CD14-positive monocyte (primary cell): ENCODE measurements around the gene GLG1. TPM values are rescaled to one million over a fixed set of nuclear protein-coding genes. Genes with fewer than 3 reads are reported as not detected.
"Not testable (repeated sequence)": the region's sequence is repeated elsewhere in the genome, so short reads cannot be mapped to it uniquely, and the experiment has no call there.

Experiments
- DNase-seq, 3 donors: peaks; one replicate each; pipeline ENCODE4 v3.0.0-alpha.2; 2011 to 2022
- H2AFZ ChIP-seq: 2 replicates; pipeline ENCODE4 v1.6.0; 2012; ENCODE audit warnings: mild to moderate bottlenecking, low read depth, low read length, inconsistent platforms; ENCODE audit not compliant: insufficient read depth, poor library complexity, severe bottlenecking
- H3K27ac ChIP-seq, 2 donors: 1 replicate in 1 of 2; 2 replicates in 1 of 2; pipeline ENCODE4 v1.5.1; 2012 to 2013; ENCODE audit warnings: low read length in 2 of 2, control low read depth in 1 of 2, inconsistent platforms in 1 of 2, low read depth in 1 of 2, mild to moderate bottlenecking in 1 of 2
- H3K27me3 ChIP-seq, 2 donors: one replicate each; pipeline versions ENCODE4 v1.6.0 to v1.6.1; 2011 to 2013; ENCODE audit warnings: low read length in 2 of 2; ENCODE audit not compliant: control insufficient read depth in 2 of 2, insufficient read depth in 2 of 2
- H3K36me3 ChIP-seq, 2 donors: replicated peaks in 1 of 2; 1 replicate in 1 of 2; 2 replicates in 1 of 2; pipeline versions ENCODE4 v1.5.1 to v1.6.1; 2012 to 2013; ENCODE audit warnings: low read length in 2 of 2, control low read depth in 1 of 2, inconsistent platforms in 1 of 2, mild to moderate bottlenecking in 1 of 2; ENCODE audit not compliant: insufficient read depth in 2 of 2, control insufficient read depth in 1 of 2
- H3K4me1 ChIP-seq, 2 donors: 1 replicate in 1 of 2; 2 replicates in 1 of 2; pipeline versions ENCODE4 v1.5.1 to v1.6.1; 2012 to 2013; ENCODE audit warnings: low read length in 2 of 2, control low read depth in 1 of 2, inconsistent platforms in 1 of 2, mild to moderate bottlenecking in 1 of 2, moderate library complexity in 1 of 2; ENCODE audit not compliant: insufficient read depth in 2 of 2, control insufficient read depth in 1 of 2
- H3K4me2 ChIP-seq: replicated peaks from 2 replicates; pipeline ENCODE3; 2012; ENCODE audit warnings: low read length, moderate library complexity, mild to moderate bottlenecking; ENCODE audit not compliant: poor library complexity, severe bottlenecking; ENCODE audit errors: extremely low read depth
- H3K4me3 ChIP-seq, 3 experiments: fragments of 200-600 bp in 1 of 3; sonication (generic) in 1 of 3; replicated peaks in 1 of 3; 1 replicate in 2 of 3; 2 replicates in 1 of 3; pipeline ENCODE4 v1.5.1; 2011 to 2013; ENCODE audit warnings: low read length in 3 of 3, mild to moderate bottlenecking in 3 of 3, control low read depth in 2 of 3, low read depth in 2 of 3, inconsistent platforms in 1 of 3, moderate library complexity in 1 of 3
- H3K79me2 ChIP-seq: 2 replicates; pipeline ENCODE4 v1.6.0; 2012; ENCODE audit warnings: mild to moderate bottlenecking, control low read depth, inconsistent platforms, low read length, moderate library complexity; ENCODE audit not compliant: insufficient read depth
- H3K9ac ChIP-seq: 2 replicates; pipeline ENCODE4 v1.6.0; 2017; ENCODE audit warnings: low read length, mild to moderate bottlenecking; ENCODE audit not compliant: insufficient read depth, poor library complexity, severe bottlenecking
- H3K9me3 ChIP-seq, 2 donors: replicated peaks in 1 of 2; 1 replicate in 1 of 2; 2 replicates in 1 of 2; pipeline versions ENCODE4 v1.5.1 to v1.6.1; 2012 to 2013; ENCODE audit warnings: low read length in 2 of 2, control low read depth in 1 of 2; ENCODE audit not compliant: control insufficient read depth in 1 of 2, insufficient read depth in 1 of 2
- H4K20me1 ChIP-seq: 2 replicates; pipeline ENCODE4 v1.6.0; 2012; ENCODE audit warnings: mild to moderate bottlenecking, low read length, control low read depth, moderate library complexity; ENCODE audit not compliant: insufficient read depth
- H3K27ac Mint-ChIP-seq, 7 donors: one replicate each; pipeline ENCODE4 v1.8.0; 2020; ENCODE audit warnings: mild to moderate bottlenecking in 7 of 7, mixed read lengths in 7 of 7, moderate library complexity in 6 of 7, inconsistent platforms in 2 of 7
- H3K27me3 Mint-ChIP-seq, 3 donors: one replicate each; pipeline ENCODE4 v1.8.0; 2021 to 2022; ENCODE audit warnings: low read depth in 3 of 3, mild to moderate bottlenecking in 3 of 3, mixed read lengths in 3 of 3, moderate library complexity in 3 of 3, inconsistent platforms in 1 of 3
- H3K36me3 Mint-ChIP-seq, 2 donors: one replicate each; pipeline ENCODE4 v1.8.0; 2020; ENCODE audit warnings: mixed read lengths in 2 of 2, inconsistent platforms in 1 of 2, mild to moderate bottlenecking in 1 of 2
- H3K4me1 Mint-ChIP-seq: one replicate; pipeline ENCODE4 v1.8.0; 2020; ENCODE audit warnings: mild to moderate bottlenecking, mixed read lengths
- H3K4me3 Mint-ChIP-seq, 2 donors: one replicate each; pipeline ENCODE4 v1.8.0; 2020; ENCODE audit warnings: mild to moderate bottlenecking in 2 of 2, mixed read lengths in 2 of 2, moderate library complexity in 1 of 2
- H3K9me3 Mint-ChIP-seq, 7 donors: one replicate each; pipeline ENCODE4 v1.8.0; 2020 to 2022; ENCODE audit warnings: mixed read lengths in 7 of 7, mild to moderate bottlenecking in 6 of 7, moderate library complexity in 6 of 7, inconsistent platforms in 2 of 7
- WGBS: methylation state at CpG from one replicate; pipeline ENCODE4 v1.1.5; 2013; ENCODE audit warnings: missing lambda C conversion rate; ENCODE audit not compliant: insufficient coverage; 5-methylcytosine and 5-hydroxymethylcytosine counted together
- intact Hi-C, 2 donors: fragments of 100-400 bp; cut with micrococcal nuclease; formaldehyde crosslinking; loops; one replicate each; pipeline versions ENCODE4 v1.15.0 to v1.15.1; 2023
- polyA plus RNA-seq, 3 donors: library from polyadenylated mRNA; depleted of rRNA in 1 of 3; unstranded in 2 of 3; stranded (reverse) in 1 of 3; fragments of 300-500 nt in 2 of 3; fragments of >200 nt in 1 of 3; fragmentation: Illumina TruSeq in 2 of 3; gene quantifications; 1 replicate in 2 of 3; 2 replicates in 1 of 3; pipeline ENCODE4 v1.2.3, GENCODE V29; 2012 to 2021
- TF ChIP-seq, protein P1 (sequence below): fragments of 200-600 bp; IDR thresholded peaks from one replicate; pipeline ENCODE4 v1.8.0; 2022; ENCODE audit warnings: antibody characterized with exemption, mild to moderate bottlenecking

GLG1 gene
- polyA plus RNA-seq, 3 donors, result 40.3 to 69.1 (median 51.1) TPM

DNA sequence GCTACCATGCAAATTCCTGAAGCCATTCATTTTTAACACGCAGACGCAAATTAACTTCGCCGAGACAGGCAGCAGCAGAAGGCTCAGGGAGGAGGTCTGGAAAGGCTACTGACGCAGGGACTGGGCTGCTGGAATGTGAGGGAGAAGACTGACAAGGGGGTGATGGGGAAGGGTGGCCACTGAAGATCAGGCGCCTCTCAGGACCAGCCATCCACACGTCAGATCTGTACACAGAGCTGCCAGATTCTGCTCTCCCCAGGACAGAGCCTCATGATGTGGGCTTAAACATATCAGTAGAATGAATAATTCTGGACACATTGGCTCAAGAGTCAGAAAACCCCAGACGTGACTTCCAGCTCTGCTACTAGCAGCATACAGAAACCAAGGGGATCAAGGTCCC lies 160.0 kb downstream of the GLG1 start:
- Histone ChIP-seq H3K79me2 (no peaks in the 10 kb centered on the region), H3K9me3 (no peaks in the 10 kb centered on the region), H3K27ac (no peak overlapping the region), H3K9ac (no peak overlapping the region), H3K4me1 (peaks cover 26 to 30% of the 10 kb centered on the region in 2 donors), H3K4me2 (no peak overlapping the region), H4K20me1 (no peaks in the 10 kb centered on the region), H2AFZ (no peak overlapping the region), H3K4me3 (no peak overlapping the region), H3K36me3 (peaks cover 15 to 28% of the 10 kb centered on the region in 2 donors), H3K27me3 (no peaks in the 10 kb centered on the region)
- peaks cover 29% of the 10 kb centered on the region for H3K4me1 Mint-ChIP-seq
- H3K27me3 Mint-ChIP-seq, result peaks cover 0 to 2% (median 0%) of the 10 kb centered on the region in 3 donors
- TF ChIP-seq, protein P1, sequence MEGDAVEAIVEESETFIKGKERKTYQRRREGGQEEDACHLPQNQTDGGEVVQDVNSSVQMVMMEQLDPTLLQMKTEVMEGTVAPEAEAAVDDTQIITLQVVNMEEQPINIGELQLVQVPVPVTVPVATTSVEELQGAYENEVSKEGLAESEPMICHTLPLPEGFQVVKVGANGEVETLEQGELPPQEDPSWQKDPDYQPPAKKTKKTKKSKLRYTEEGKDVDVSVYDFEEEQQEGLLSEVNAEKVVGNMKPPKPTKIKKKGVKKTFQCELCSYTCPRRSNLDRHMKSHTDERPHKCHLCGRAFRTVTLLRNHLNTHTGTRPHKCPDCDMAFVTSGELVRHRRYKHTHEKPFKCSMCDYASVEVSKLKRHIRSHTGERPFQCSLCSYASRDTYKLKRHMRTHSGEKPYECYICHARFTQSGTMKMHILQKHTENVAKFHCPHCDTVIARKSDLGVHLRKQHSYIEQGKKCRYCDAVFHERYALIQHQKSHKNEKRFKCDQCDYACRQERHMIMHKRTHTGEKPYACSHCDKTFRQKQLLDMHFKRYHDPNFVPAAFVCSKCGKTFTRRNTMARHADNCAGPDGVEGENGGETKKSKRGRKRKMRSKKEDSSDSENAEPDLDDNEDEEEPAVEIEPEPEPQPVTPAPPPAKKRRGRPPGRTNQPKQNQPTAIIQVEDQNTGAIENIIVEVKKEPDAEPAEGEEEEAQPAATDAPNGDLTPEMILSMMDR, result no peak
- intact Hi-C loops, result no loop called here
- 96% methylated on average over 3 of the region's 8 CpGs for WGBS
- H3K4me3 Mint-ChIP-seq, result no peak overlapping the region
- H3K27ac Mint-ChIP-seq, result peak overlapping the region in 1 of 7 donors; percentile 62
- H3K36me3 Mint-ChIP-seq, result peaks cover 26 to 38% of the 10 kb centered on the region in 2 donors
- DNase-seq, result no peak
- H3K9me3 Mint-ChIP-seq, result peaks cover 0 to 1% (median 0%) of the 10 kb centered on the region in 7 donors

DNA sequence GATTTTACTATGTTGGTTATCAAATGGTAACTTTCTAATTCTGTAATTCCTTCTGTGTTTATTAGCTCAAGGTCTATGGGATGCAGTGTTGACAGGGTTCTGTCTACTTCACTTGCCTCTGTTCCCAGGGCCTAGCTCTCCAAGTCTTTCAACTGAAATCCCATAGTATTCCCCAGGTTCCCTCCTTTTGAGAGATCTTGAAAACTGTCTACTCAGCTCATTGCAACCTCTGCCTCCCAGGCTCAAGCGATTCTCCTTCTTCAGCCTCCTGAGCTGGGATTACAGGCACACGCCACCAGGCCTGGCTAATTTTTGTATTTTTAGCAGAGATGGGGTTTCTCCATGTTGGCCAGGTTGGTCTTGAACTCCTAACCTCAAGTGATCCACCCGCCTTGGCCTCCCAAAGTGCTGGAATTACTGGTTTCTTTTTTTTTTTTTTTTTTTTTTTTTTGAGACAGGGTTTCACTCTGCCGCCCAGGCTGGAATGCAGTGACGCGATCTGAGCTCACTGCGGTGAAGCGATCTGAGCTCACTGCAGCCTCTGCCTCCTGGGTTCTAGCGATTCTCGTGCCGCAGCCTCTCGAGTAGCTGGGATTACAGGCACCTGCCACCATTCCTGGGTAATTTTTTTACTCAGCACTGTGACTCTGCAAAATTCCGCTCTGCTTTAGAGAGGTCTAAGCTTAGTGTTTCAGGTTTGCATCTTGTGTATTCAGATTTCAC lies 163.1 kb downstream of the GLG1 start:
- H3K27me3 Mint-ChIP-seq, H3K36me3 ChIP-seq, H3K27me3 ChIP-seq, H3K4me2 ChIP-seq, H3K9me3 Mint-ChIP-seq, H3K9ac ChIP-seq, H3K4me3 ChIP-seq, H4K20me1 ChIP-seq, intact Hi-C loops, H2AFZ ChIP-seq, H3K9me3 ChIP-seq, H3K27ac ChIP-seq, H3K4me3 Mint-ChIP-seq, DNase-seq, H3K79me2 ChIP-seq: not testable (repeated sequence)
- H3K4me1 Mint-ChIP-seq, result peaks cover 30% of the 10 kb centered on the region
- peaks cover 22 to 26% of the 10 kb centered on the region in 2 donors for H3K36me3 Mint-ChIP-seq
- WGBS, result 100% methylated on average over 5 of the region's 13 CpGs
- peak overlapping the region in 1 of 7 donors; percentile 13 for H3K27ac Mint-ChIP-seq
- peaks cover 20 to 26% of the 10 kb centered on the region in 2 donors for H3K4me1 ChIP-seq
